K562 (cell line): ENCODE data around the gene KCNMB4. TPM values are rescaled to one million over a fixed set of nuclear protein-coding genes. Genes with fewer than 3 reads are reported as not detected.

Source experiments
- ATAC-seq: fragments of 200-7000 bp; cut with Tn5 transposase; 3 replicates; pipeline ENCODE4 v1.9.1; 2020; ENCODE audit warnings: moderate library complexity
- BruUV-seq: library from RNA; stranded (reverse); fragments of 400-500 nt; replicated peaks from 2 replicates; lab custom pipeline; 2021; lab: Mats Ljungman, UMichigan
- CTCF ChIA-PET: fragments of 300-600 bp; formaldehyde crosslinking; extraction: SDS; loops from one replicate; lab custom pipeline; 2021; ENCODE audit warnings: low intra/inter-chr PET ratio; lab: Yijun Ruan, JAX
- POLR2A ChIA-PET: fragments of 300-600, 350-650 bp; sonication (Branson Sonifier 250); formaldehyde crosslinking; extraction: SDS; loops from one replicate; lab custom pipeline; 2021; ENCODE audit warnings: antibody characterized with exemption, inconsistent platforms; lab: Yijun Ruan, JAX
- DNase-seq, 4 experiments: peaks; one replicate each; pipeline versions ENCODE4 v3.0.0 to v3.0.0-alpha.2; 2011 to 2018; ENCODE audit warnings: low spot score in 3 of 4, mixed read lengths in 3 of 4; ENCODE audit errors: extremely low read depth in 1 of 4
- FAIRE-seq: peaks from 2 replicates; lab custom pipeline; 2011; peaks lifted over from hg19 to GRCh38; lab: Jason Lieb, UNC
- H2AFZ ChIP-seq: 2 replicates; pipeline ENCODE4 v1.6.0; 2011; ENCODE audit warnings: low read depth, low read length, control low read depth, inconsistent platforms
- H3K27ac ChIP-seq: fragments of 200-600 bp; 3 replicates; pipeline ENCODE4 v1.8.0; 2011; ENCODE audit warnings: low read depth, mild to moderate bottlenecking, control low read depth, inconsistent platforms, low read length, moderate library complexity, mixed read lengths; ENCODE audit errors: extremely low read depth
- H3K27me3 ChIP-seq, 2 experiments: fragments of 300-600 bp in 1 of 2; 2 replicates in 1 of 2; 3 replicates in 1 of 2; pipeline versions ENCODE4 v1.6.0 to v1.8.0; 2011; ENCODE audit warnings: inconsistent platforms in 2 of 2, low read length in 2 of 2, mild to moderate bottlenecking in 1 of 2, mixed read lengths in 1 of 2, moderate library complexity in 1 of 2; ENCODE audit not compliant: control insufficient read depth in 2 of 2, insufficient read depth in 2 of 2
- H3K36me3 ChIP-seq: fragments of 300-600 bp; 3 replicates; pipeline ENCODE4 v1.8.0; 2011; ENCODE audit warnings: mild to moderate bottlenecking, low read length, inconsistent platforms; ENCODE audit not compliant: control insufficient read depth, insufficient read depth
- H3K4me1 ChIP-seq, 2 experiments: fragments of 200-600 bp in 1 of 2; replicated peaks in 1 of 2; 2 replicates in 1 of 2; 3 replicates in 1 of 2; pipeline versions ENCODE4 v1.5.1 to v1.8.0; 2011; ENCODE audit warnings: inconsistent platforms in 2 of 2, low read length in 2 of 2, mild to moderate bottlenecking in 1 of 2, mixed read lengths in 1 of 2, moderate library complexity in 1 of 2; ENCODE audit not compliant: control insufficient read depth in 2 of 2, insufficient read depth in 2 of 2
- H3K4me2 ChIP-seq: 2 replicates; pipeline ENCODE4 v1.6.1; 2011; ENCODE audit warnings: low read length, control low read depth, inconsistent platforms, mixed read lengths; ENCODE audit not compliant: insufficient read depth
- H3K4me3 ChIP-seq: fragments of 200-600 bp; sonication (generic), shearing (Covaris generic); 2 replicates; pipeline ENCODE4 v1.5.1; 2016; ENCODE audit warnings: control low read depth, inconsistent platforms
- H3K79me2 ChIP-seq: fragments of 200-600 bp; 3 replicates; pipeline ENCODE4 v1.8.0; 2011; ENCODE audit warnings: low read length, inconsistent platforms; ENCODE audit not compliant: control insufficient read depth, insufficient read depth
- H3K9ac ChIP-seq, 2 experiments: 2 replicates each; pipeline versions ENCODE4 v1.6.0 to v1.6.1; 2011; ENCODE audit warnings: low read depth in 2 of 2, low read length in 2 of 2, control low read depth in 1 of 2, inconsistent platforms in 1 of 2, mild to moderate bottlenecking in 1 of 2, mixed read lengths in 1 of 2; ENCODE audit not compliant: insufficient read depth in 1 of 2
- H3K9me1 ChIP-seq: one replicate; pipeline ENCODE4 v1.6.0; 2011; ENCODE audit warnings: inconsistent platforms, mild to moderate bottlenecking, low read length, moderate library complexity; ENCODE audit not compliant: control insufficient read depth, insufficient read depth
- H3K9me3 ChIP-seq: replicated peaks from 2 replicates; pipeline ENCODE4 v1.5.1; 2011; ENCODE audit warnings: low read depth, low read length, inconsistent platforms; ENCODE audit not compliant: control insufficient read depth, insufficient read depth
- H4K20me1 ChIP-seq: replicated peaks from 2 replicates; pipeline ENCODE4 v1.6.1; 2011; ENCODE audit warnings: low read length, inconsistent platforms, mixed read lengths; ENCODE audit not compliant: control insufficient read depth, insufficient read depth
- ATF3 ChIP-seq, 2 experiments: fragments of 450-650 bp in 1 of 2; sonication (generic) in 1 of 2; formaldehyde crosslinking in 1 of 2; IDR thresholded peaks in 1 of 2; conservative IDR thresholded peaks in 1 of 2; 2 replicates each; pipeline versions ENCODE4 v1.6.1 to v1.8.1; 2016 to 2023; ENCODE audit warnings: mild to moderate bottlenecking in 2 of 2, moderate library complexity in 2 of 2, inconsistent platforms in 1 of 2, missing genetic modification reagents in 1 of 2
- ATF7 ChIP-seq: fragments of 450-650 bp; IDR thresholded peaks from 2 replicates; pipeline ENCODE4 v1.7.1; 2014; ENCODE audit warnings: mild to moderate bottlenecking, moderate library complexity
- ESRRB ChIP-seq: fragments of 250-450 bp; sonication (Bioruptor Pico); IDR thresholded peaks from 2 replicates; pipeline ENCODE4 v1.5.0; 2020; ENCODE audit warnings: mild to moderate bottlenecking, moderate library complexity, borderline replicate concordance
- HNRNPLL ChIP-seq: fragments of 200-400 bp; formaldehyde crosslinking; IDR thresholded peaks from 2 replicates; pipeline ENCODE4 v1.6.1; 2017; ENCODE audit warnings: low read length, low read depth, mild to moderate bottlenecking; ENCODE audit not compliant: poor library complexity, severe bottlenecking
- JUNB ChIP-seq: fragments of 450-650 bp; formaldehyde crosslinking; conservative IDR thresholded peaks from 2 replicates; pipeline ENCODE4 v1.4.0; 2020; ENCODE audit warnings: mild to moderate bottlenecking
- JUND ChIP-seq, 2 experiments: IDR thresholded peaks; 2 replicates in 1 of 2; 3 replicates in 1 of 2; pipeline ENCODE4 v1.6.1; 2011; ENCODE audit warnings: borderline replicate concordance in 2 of 2, low read depth in 2 of 2, low read length in 2 of 2, improper control_type of control experiment in 1 of 2, missing biosample characterization in 1 of 2, missing genetic modification characterization in 1 of 2, missing genetic modification reagents in 1 of 2
- KDM2B ChIP-seq: fragments of 250-450 bp; sonication (Bioruptor Pico); IDR thresholded peaks from 2 replicates; pipeline ENCODE4 v1.8.0; 2021; ENCODE audit warnings: mild to moderate bottlenecking, moderate library complexity
- MXI1 ChIP-seq: IDR thresholded peaks from 2 replicates; pipeline ENCODE4 v1.6.1; 2011; ENCODE audit warnings: low read depth, mild to moderate bottlenecking, improper control_type of control experiment, low read length
- SP2 ChIP-seq: IDR thresholded peaks from 2 replicates; pipeline ENCODE4 v1.6.1; 2011; ENCODE audit warnings: mild to moderate bottlenecking, low read depth, low read length, moderate library complexity; ENCODE audit not compliant: poor library complexity, severe bottlenecking; ENCODE audit errors: extremely low read depth
- WGBS: fragments of 100-300 bp; shearing (Covaris generic); methylation state at CpG from one replicate; pipeline ENCODE4 v1.1.6; 2016; ENCODE audit warnings: low coverage, mixed read lengths; ENCODE audit not compliant: insufficient coverage; ENCODE audit errors: missing lambda C conversion rate; 5-methylcytosine and 5-hydroxymethylcytosine counted together
- in situ Hi-C: fragments of 300-500 bp; cut with MboI; formaldehyde crosslinking; loops from 4 replicates; pipeline ENCODE4 v1.15.0; 2018; ENCODE audit warnings: inconsistent platforms, mixed read lengths
- intact Hi-C: fragments of 100-400 bp; cut with micrococcal nuclease; formaldehyde crosslinking; loops from 2 replicates; pipeline ENCODE4 v1.14.2; 2022
- polyA plus RNA-seq, 8 experiments: library from polyadenylated mRNA; depleted of rRNA in 4 of 8; stranded (reverse) in 5 of 8; unstranded in 3 of 8; fragments of >200 nt; fragmentation: Nextera tagmentation in 2 of 8; fragmentation: Illumina TruSeq in 1 of 8; extraction: Ambion mirVana in 2 of 8; extraction: Trizol in 1 of 8; gene quantifications; 2 replicates each; pipeline versions ENCODE4 v1.2.1 to v1.2.3, GENCODE V29; 2011 to 2014; ENCODE audit warnings: inconsistent platforms in 1 of 8, missing spikeins in 1 of 8
- total RNA-seq, 7 experiments: library from RNA; depleted of rRNA in 6 of 7; stranded (reverse); fragments of >200 nt in 6 of 7; fragmentation: Illumina TruSeq in 2 of 7; extraction: Trizol in 2 of 7; gene quantifications; 2 replicates each; pipeline versions ENCODE4 v1.2.1 to v1.2.3, GENCODE V29; 2011 to 2021; ENCODE audit warnings: low replicate concordance in 1 of 7

KCNMB4 gene
- total and polyA plus RNA-seq, 9 of the 15 experiments (the other 6 are each of a cell fraction or from before 2014, with no cell fraction given) = 0.01 to 0.14 (median 0.06) TPM; not detected in 1

GRCh38 chr12:70467476-70467875 is 101.4 kb downstream of the KCNMB4 start:
- Histone ChIP-seq H3K79me2 (no peaks in the 10 kb centered on the region), H3K27me3 (no peaks in the 10 kb centered on the region), H3K9me1 (no peaks in the 10 kb centered on the region), H3K36me3 (no peaks in the 10 kb centered on the region), H3K27ac (no peak overlapping the region), H2AFZ (no peak overlapping the region), H3K4me3 (no peak overlapping the region), H4K20me1 (no peaks in the 10 kb centered on the region), H3K4me1 (no peaks in the 10 kb centered on the region), H3K9me3 (peaks cover 6% of the 10 kb centered on the region), H3K9ac (no peak overlapping the region), H3K4me2 (no peak overlapping the region)
- DNase-seq (no peak), ATAC-seq (no peak), FAIRE-seq (no peak)
- POLR2A ChIA-PET = interaction anchor here (1.5 kb wide), 1 partner anchor 9 kb away, joined by 5 read pairs; no protein-coding TSS in a partner anchor
- intact Hi-C loops (no loop called here), in situ Hi-C loops (no loop called here)
- TF ChIP-seq JUNB (CRISPR knock-in tag) = 0 out of 2 replicates have a peak, but pooled peaks have one; percentile 47
- peak; percentile 73; the same call in 1 of the 2 replicates for TF ChIP-seq ATF7
- 0 out of 2 replicates have a peak, but pooled peaks have one; percentile 11 for TF ChIP-seq JUND (IDR thresholded peaks at IDR 0.05; ENCODE audit: borderline replicate concordance, low read depth, low read length)
- TF ChIP-seq JUND (tag; IDR thresholded peaks at IDR 0.05; ENCODE audit: borderline replicate concordance, low read depth, low read length) = peak; percentile 62; the same call in 1 of the 3 replicates
- no peak for TF ChIP-seq ESRRB (CRISPR knock-in tag)
- no peak for TF ChIP-seq SP2
- no peak for TF ChIP-seq KDM2B (CRISPR knock-in tag)
- TF ChIP-seq ATF3 (IDR thresholded peaks at IDR 0.05) = peak; percentile 83
- TF ChIP-seq ATF3 (CRISPR knock-in tag; conservative IDR thresholded peaks at IDR 0.05) = no peak
- TF ChIP-seq MXI1 = no peak
- no peak for TF ChIP-seq HNRNPLL
- BruUV-seq = no TSS peak
- CTCF ChIA-PET = no interaction called here
- 7% methylated on average over 2 of the region's 2 CpGs for WGBS
